ENCODE measurements around the gene MLLT6. TPM values are rescaled to one million over a fixed set of nuclear protein-coding genes. Genes with fewer than 3 reads are reported as not detected.

The MLLT6 gene
- total RNA-seq, 1 donor from 2014 or later: 7.4 TPM

- peaks cover 12% of the 10 kb centered on the region for H4K20me1 ChIP-seq (ENCODE audit: low read depth)
- H3K9me3 Mint-ChIP-seq: no peaks in the 10 kb centered on the region
- H3K4me2 ChIP-seq: no peak overlapping the region
- no peak overlapping the region for H3K27ac Mint-ChIP-seq
- no peak overlapping the region for H2AFZ ChIP-seq (replicated peaks)
- H3K9me3 ChIP-seq (ENCODE audit: low read depth): no peaks in the 10 kb centered on the region
- no peaks in the 10 kb centered on the region for H3K4me1 ChIP-seq
- peaks cover 3% of the 10 kb centered on the region for H3K4me1 Mint-ChIP-seq
- no peak overlapping the region for H3K4me3 ChIP-seq
- H3F3A ChIP-seq (ENCODE audit: low read depth): peaks cover 12% of the 10 kb centered on the region
- no peaks in the 10 kb centered on the region for H3K27me3 ChIP-seq
- H3K36me3 Mint-ChIP-seq: peaks cover 30% of the 10 kb centered on the region
- H3K79me2 ChIP-seq (ENCODE audit: low read depth): no peaks in the 10 kb centered on the region
- TF ChIP-seq EZH2 (IDR thresholded peaks at IDR 0.05): no peak
- TF ChIP-seq EZH2phosphoT487 (IDR thresholded peaks at IDR 0.05): no peak
- TF ChIP-seq, protein P1, sequence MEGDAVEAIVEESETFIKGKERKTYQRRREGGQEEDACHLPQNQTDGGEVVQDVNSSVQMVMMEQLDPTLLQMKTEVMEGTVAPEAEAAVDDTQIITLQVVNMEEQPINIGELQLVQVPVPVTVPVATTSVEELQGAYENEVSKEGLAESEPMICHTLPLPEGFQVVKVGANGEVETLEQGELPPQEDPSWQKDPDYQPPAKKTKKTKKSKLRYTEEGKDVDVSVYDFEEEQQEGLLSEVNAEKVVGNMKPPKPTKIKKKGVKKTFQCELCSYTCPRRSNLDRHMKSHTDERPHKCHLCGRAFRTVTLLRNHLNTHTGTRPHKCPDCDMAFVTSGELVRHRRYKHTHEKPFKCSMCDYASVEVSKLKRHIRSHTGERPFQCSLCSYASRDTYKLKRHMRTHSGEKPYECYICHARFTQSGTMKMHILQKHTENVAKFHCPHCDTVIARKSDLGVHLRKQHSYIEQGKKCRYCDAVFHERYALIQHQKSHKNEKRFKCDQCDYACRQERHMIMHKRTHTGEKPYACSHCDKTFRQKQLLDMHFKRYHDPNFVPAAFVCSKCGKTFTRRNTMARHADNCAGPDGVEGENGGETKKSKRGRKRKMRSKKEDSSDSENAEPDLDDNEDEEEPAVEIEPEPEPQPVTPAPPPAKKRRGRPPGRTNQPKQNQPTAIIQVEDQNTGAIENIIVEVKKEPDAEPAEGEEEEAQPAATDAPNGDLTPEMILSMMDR (IDR thresholded peaks at IDR 0.05): no peak
- no peak overlapping the region for H3K9ac ChIP-seq
- no peak for DNase-seq (ENCODE audit: low spot score)
- H3K4me3 Mint-ChIP-seq: no peak overlapping the region
- no peaks in the 10 kb centered on the region for H3K36me3 ChIP-seq
- H3K27ac ChIP-seq: no peak overlapping the region
- no peaks in the 10 kb centered on the region for H3K27me3 Mint-ChIP-seq (ENCODE audit: insufficient read depth, low read depth)
Measured at GRCh38 chr17:38768417-38768816, 63.3 kb downstream of the MLLT6 start.

DNA sequence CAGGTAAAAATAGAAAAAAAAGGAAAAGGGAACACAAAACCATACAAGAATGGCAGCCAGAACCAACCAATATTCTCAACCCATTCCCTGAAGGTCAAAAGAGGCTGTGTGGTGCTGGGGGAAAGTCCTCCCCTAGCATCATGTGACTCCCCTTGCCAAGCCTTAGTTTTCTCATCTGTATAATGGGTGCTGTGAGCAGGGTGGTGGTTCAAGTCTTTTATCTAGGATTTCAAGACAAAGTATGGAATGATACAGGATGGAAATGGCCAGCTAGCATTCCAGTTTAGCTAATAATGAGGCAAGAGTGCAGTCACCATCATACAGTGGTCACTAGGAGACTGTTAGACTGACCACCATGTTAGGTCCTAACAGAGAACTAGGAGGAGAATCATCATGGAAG is 68.2 kb downstream of the MLLT6 start:
- Histone ChIP-seq H3K4me2 (no peak overlapping the region), H3K4me1 (no peaks in the 10 kb centered on the region), H3K79me2 (ENCODE audit: low read depth) (no peaks in the 10 kb centered on the region), H2AFZ (replicated peaks) (no peak overlapping the region), H3K4me3 (no peak overlapping the region), H4K20me1 (ENCODE audit: low read depth) (no peaks in the 10 kb centered on the region), H3K9me3 (ENCODE audit: low read depth) (no peaks in the 10 kb centered on the region), H3K9ac (no peak overlapping the region), H3F3A (ENCODE audit: low read depth) (peaks cover 3% of the 10 kb centered on the region), H3K27ac (no peak overlapping the region), H3K27me3 (no peaks in the 10 kb centered on the region), H3K36me3 (peaks cover 4% of the 10 kb centered on the region)
- TF ChIP-seq, protein P1 (IDR thresholded peaks at IDR 0.05): no peak
- TF ChIP-seq EZH2 (IDR thresholded peaks at IDR 0.05) (no peak), EZH2phosphoT487 (IDR thresholded peaks at IDR 0.05) (no peak)
- peaks cover 38% of the 10 kb centered on the region for H3K36me3 Mint-ChIP-seq
- H3K4me1 Mint-ChIP-seq: no peaks in the 10 kb centered on the region
- no peak overlapping the region for H3K4me3 Mint-ChIP-seq
- no peaks in the 10 kb centered on the region for H3K9me3 Mint-ChIP-seq
- H3K27ac Mint-ChIP-seq: no peak overlapping the region
- DNase-seq (ENCODE audit: low spot score): no peak
- H3K27me3 Mint-ChIP-seq (ENCODE audit: insufficient read depth, low read depth): no peaks in the 10 kb centered on the region

DNA sequence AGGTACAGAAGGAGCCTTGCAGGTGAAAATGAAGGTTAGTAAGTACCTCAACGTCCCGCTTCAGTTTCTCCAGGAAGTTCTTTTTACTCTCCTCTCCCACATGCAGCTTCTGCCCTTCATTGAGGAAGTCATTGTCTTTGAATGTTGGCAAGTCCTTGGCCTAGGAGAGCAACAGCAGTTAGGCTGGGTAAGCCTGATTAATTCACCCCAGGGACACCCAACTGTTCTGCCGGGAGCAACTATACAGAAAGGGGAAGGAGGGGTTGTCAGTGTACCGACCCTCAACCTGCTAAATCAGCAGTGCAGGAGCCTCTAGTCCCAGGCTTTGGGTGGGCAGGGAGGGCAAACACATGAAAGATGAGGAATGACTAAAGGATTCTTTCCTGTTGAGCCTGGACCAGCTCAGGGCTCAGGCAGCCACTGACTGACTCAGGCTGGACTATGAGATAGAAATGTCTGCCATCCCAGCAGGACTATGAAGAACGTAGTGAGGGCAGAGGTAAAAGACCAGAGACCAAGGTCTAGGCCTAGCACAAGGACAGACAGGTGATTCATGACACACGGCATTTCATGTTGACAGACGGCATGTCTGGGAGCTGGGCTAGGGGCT is 72.7 kb downstream of the MLLT6 start:
- no peaks in the 10 kb centered on the region for H4K20me1 ChIP-seq (ENCODE audit: low read depth)
- no peak overlapping the region for H3K4me2 ChIP-seq
- Mint-ChIP-seq H3K27ac (no peak overlapping the region), H3K4me3 (no peak overlapping the region), H3K27me3 (ENCODE audit: insufficient read depth, low read depth) (peaks cover 9% of the 10 kb centered on the region), H3K9me3 (no peaks in the 10 kb centered on the region), H3K4me1 (no peaks in the 10 kb centered on the region), H3K36me3 (peaks cover 40% of the 10 kb centered on the region)
- DNase-seq (ENCODE audit: low spot score): no peak
- H3K36me3 ChIP-seq: peaks cover 4% of the 10 kb centered on the region
- no peaks in the 10 kb centered on the region for H3K27me3 ChIP-seq
- TF ChIP-seq, protein P1 (IDR thresholded peaks at IDR 0.05): no peak
- no peak for TF ChIP-seq EZH2 (IDR thresholded peaks at IDR 0.05)
- no peak for TF ChIP-seq EZH2phosphoT487 (IDR thresholded peaks at IDR 0.05)
- H3K9me3 ChIP-seq (ENCODE audit: low read depth): no peaks in the 10 kb centered on the region
- H3K9ac ChIP-seq: no peak overlapping the region
- no peak overlapping the region for H3K27ac ChIP-seq
- peaks cover 3% of the 10 kb centered on the region for H3F3A ChIP-seq (ENCODE audit: low read depth)
- no peak overlapping the region for H3K4me3 ChIP-seq
- H3K79me2 ChIP-seq (ENCODE audit: low read depth): no peaks in the 10 kb centered on the region
- H2AFZ ChIP-seq (replicated peaks): no peak overlapping the region
- H3K4me1 ChIP-seq: no peaks in the 10 kb centered on the region

Small RNA genes within 50 kb of the gene (microRNA-seq; reads per million reads assigned to microRNA genes)
- not detected for gene MIR4726
- not detected for gene MIR4734

Small RNA genes within 50 kb of the gene (small RNA-seq; reads per million reads assigned to genes)
- gene MIR4726 (not detected), gene MIR4734 (not detected), gene RNA5SP440 (0.20 reads per million), gene RNU6-866P (not detected)

Other genes with a start within 250 kb of the MLLT6 start
- 3.8 and 15.6 TPM in 2 replicates for gene SRCIN1, start 99.3 kb upstream of the MLLT6 start, total RNA-seq (ENCODE audit: low replicate concordance)
- 8.0 and 19.3 TPM in 2 replicates for gene EPOP, start 30.3 kb upstream of the MLLT6 start, total RNA-seq (ENCODE audit: low replicate concordance)
- gene CISD3, start 25.1 kb downstream of the MLLT6 start, total RNA-seq (ENCODE audit: low replicate concordance): 0.60 and 1.0 TPM in 2 replicates
- gene PCGF2, start 43.1 kb downstream of the MLLT6 start, total RNA-seq (ENCODE audit: low replicate concordance): 16.7 and 23.8 TPM in 2 replicates
- 127 and 141 TPM in 2 replicates for gene PSMB3, start 47.5 kb downstream of the MLLT6 start, total RNA-seq (ENCODE audit: low replicate concordance)
- gene PIP4K2B, start 94.3 kb downstream of the MLLT6 start, total RNA-seq (ENCODE audit: low replicate concordance): 45.6 and 81.1 TPM in 2 replicates
- 15.2 and 19.2 TPM in 2 replicates for gene CWC25, start 120.0 kb downstream of the MLLT6 start, total RNA-seq (ENCODE audit: low replicate concordance)
- 1,779 and 3,404 TPM in 2 replicates for gene RPL23, start 148.4 kb downstream of the MLLT6 start, total RNA-seq (ENCODE audit: low replicate concordance)
- gene LASP1, start 164.8 kb downstream of the MLLT6 start, total RNA-seq (ENCODE audit: low replicate concordance): 45.2 and 85.1 TPM in 2 replicates